ENCODE results near the gene SULF2.
"Not testable (repeated sequence)": the region's sequence is repeated elsewhere in the genome, so short reads cannot be mapped to it uniquely, and the experiment has no call there.

SULF2 gene

GRCh38 chr20:47785311-47785853 is at the start of gene SULF2:
Gene SULF2 (minus strand): TSS chr20:47785481. CDS start chr20:47757363, 28,118 bp downstream.
- no peak for DNase-seq (ENCODE audit: low read depth)

DNA sequence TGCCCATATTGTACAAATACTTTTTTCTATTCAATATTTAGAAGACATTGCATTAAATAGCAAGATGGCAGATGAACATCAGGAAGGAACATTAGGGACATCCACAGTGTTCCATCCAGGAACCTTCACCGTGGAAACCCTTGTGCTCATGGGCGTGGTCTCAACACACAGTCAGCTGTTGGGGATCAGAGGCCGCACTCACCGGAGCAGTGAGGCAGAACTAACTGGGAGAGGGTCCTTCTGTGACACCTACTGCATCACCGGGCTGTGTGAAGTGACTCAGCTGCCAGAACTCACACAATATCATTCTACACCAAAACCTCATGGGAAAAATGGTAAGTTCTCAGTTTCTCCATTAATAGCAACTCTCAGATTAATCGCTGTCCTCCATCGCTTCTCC is 46.4 kb upstream of the SULF2 start:
- not testable (repeated sequence) for DNase-seq (ENCODE audit: low read depth)

DNA sequence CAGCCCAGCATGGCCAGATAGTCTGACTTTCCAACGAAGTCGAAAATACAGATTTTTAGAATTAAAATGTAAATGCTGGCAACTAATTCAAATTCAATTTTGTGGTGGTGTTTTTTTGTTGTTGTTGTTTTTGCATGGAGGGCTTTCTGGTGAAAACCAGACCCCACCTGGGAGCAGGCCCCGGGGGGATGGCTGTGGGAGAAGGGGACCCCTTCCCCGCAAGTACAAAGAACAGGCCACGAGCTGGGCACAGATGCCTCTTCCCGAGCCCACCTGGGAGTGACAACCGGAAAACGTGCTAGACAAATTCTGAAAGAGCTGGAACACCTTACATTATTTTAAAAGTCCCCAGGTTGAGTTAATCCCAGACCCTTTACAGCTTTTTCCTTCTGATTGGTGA is 41.4 kb upstream of the SULF2 start:
- not testable (repeated sequence) for DNase-seq (ENCODE audit: low read depth)

DNA sequence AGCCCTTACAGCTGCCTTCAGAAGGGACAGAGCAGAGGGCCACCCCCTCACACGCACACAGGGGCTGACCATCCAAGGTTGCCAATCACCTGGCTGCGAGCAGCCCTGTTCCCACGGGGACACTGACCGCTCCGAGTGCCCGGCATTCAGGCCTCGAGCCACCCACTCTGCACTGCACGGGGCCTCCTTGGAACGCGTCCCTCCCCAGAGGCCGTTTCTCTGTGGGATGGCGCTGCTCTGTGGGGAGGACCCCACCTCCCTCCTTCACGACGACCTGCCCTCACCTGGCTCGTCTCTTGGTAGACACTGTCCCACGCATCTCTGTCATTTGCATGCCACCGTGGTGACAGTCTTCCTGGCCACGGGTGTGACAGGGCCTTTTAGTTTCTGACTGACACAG is 40.7 kb upstream of the SULF2 start:
- not testable (repeated sequence) for DNase-seq (ENCODE audit: low read depth)

DNA sequence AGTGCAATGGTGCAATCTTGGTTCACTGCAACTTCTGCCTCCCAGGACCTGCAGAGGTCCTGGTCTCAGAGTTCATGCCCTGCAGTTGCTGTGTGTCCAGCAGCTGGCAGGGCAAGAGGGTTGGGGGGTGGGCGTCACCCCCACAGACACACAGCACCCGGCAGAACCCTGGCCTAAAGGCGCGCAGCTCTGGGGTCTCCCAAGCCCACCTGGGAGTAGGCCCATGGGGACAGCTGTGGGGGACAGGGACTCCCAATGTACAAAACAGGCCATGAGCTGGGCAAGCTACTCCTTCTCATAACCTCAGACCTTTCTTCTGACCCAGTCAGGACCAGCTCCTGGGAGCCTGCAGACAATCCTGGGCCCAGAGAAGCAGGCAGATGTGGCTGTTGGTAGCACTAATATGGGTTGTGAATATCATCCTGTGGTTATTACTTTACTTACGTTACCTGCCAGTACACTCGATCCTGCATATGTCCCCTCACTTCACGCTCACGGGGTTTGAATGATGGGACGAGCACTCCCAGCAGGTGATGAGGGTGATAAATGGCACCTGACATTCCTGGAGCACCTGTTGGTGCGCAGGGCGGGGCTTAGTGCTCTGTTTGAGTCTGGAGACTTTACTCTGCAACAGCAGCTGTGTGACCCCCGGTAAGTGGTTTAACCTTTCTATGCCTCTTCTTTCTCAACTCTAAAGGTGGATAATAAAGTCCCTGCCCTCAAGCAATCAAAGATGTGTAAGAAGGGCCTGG is 39.9 kb upstream of the SULF2 start:
- DNase-seq (ENCODE audit: low read depth), result no peak

DNA sequence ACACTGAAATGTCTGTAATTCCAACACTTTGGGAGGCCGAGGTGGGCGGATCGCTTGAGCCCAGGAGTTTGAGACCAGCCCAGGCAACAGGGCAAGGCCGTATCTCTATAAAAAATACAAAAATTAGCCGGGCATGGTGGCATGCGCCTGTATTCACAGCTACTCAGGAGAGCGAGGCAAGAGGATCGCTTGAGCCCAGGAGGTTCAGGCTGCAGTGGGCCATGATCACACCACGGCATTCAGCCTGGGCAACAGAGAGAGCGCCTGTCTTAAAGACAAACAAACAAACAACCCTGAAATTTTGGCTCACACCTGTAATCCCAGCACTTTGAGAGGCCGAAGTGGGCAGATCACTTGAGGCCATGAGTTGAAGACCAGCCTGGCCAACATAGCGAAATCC is 38.7 kb upstream of the SULF2 start:
- DNase-seq (ENCODE audit: low read depth), result not testable (repeated sequence)

DNA sequence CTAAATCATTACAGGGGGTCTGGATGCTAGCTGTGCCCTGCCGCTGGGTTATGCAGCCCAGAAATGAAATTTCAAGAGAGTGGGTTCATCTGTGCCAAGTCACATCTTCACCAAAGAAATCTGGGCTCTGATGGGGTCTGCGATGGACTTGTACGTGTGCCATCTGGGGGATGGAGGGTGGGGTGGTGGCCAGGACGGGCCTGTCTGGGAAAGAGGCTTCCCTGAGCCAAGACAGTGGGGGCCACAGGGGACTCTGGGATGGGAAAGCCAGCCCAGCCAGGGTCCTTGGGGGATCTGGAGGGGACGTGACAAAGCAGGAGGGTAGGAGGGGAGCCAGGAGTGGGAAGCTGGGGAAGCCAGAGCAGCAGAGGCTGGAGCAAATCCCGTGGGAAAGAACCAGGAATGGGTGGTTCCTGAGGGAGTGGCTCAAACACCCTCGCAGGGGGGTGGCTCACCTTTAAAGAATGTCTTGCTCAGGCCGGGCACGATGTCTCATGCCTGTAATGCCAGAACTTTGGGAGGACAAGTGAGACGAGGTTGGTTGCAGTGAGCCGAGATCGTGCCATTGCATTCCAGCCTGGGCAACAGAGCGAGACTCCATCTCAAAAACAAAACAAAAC is 36.3 kb upstream of the SULF2 start:
- DNase-seq (ENCODE audit: low read depth), result no peak

- DNase-seq (ENCODE audit: low read depth), result no peak
Observed at GRCh38 chr20:47818996-47819609, 33.8 kb upstream of the SULF2 start.

DNA sequence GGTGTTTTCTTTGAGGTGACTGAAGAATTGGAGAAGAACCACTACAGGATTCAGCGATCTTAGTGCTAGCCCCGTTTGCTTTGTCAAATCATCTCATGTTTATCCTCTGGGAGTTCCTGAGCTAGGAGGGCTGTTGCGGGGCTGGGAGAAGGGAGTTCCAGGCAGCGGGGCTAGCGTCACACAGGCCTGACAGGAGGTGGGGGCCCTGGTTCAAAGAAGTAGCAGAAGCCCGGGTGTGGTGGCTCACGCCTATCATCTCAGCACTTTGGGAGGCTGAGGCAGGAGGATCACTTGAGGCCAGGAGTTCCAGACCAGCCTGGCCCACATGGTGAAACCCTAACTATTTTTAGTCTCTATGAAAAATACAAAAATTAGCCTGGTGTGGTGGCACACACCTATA is 33.2 kb upstream of the SULF2 start:
- DNase-seq (ENCODE audit: low read depth), result no peak

- no peak for DNase-seq (ENCODE audit: low read depth)
Observed at GRCh38 chr20:47818016-47818415, 32.7 kb upstream of the SULF2 start.

DNA sequence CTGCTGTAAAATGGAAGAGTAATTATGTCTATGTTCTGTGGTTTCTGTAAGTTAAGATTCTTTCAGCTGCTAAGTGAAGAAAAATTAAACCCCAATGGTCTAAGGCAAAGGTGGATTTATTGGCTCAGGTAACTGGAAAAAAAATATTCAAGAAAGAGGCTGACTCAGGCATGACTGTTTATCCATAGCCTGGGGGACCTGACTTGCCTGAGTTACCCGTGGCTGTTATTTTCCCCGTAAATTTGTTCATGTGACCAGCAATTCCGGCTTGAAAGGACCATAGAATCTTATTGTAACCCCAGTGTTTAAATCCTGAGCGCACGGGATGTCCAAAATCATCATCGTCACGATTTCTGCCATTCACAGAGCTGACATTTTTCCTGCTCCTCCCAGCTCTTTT is 32.3 kb upstream of the SULF2 start:
- no peak for DNase-seq (ENCODE audit: low read depth)

DNA sequence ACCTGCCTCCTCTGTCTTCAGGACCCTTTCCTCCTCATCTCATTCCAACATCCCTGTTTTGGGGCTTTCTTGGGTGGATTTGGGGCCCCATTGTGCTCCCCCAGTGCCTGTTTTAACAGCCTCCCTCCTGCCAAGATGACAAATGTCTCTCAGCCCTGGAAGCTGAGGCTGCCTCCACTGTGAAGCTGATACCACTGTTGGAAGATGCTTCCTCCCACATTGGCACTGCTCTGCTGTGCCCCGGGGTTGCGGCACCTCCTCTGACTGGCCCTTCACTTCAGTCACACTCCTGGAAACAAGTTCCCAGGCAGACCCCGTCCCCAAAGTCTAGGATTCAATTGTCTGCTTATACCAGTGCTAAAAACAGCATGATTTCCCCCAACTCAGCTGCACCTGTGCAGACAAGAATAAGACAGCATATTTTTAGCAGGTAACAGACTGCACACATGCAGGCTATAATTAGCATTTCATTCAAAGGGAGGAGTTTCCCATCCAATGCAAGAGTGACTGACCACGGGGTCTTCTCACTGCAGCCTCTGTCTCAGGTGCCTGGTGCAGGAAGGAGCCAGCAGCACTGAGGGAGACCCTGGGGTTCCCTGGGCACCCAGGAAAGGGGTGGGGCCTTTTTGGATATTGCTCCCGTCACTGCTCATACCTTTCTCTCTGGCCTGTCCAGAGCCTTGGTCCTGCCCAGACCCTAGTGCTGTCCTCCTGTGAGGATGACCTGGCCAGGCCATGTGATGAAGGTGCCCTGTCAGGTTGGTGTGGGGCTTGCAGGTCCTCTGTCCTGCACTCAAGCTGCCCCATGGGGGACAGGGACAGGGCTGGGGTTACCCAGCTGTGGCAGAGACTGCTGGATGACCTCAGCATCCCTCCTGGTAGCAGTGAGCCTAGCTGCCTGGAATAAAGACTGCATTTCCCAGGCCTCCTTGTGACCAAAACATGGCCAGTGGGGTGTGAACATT is 31.5 kb upstream of the SULF2 start:
- no peak for DNase-seq (ENCODE audit: low read depth)

- DNase-seq (ENCODE audit: low read depth), result no peak
Observed at GRCh38 chr20:47815866-47816265, 30.6 kb upstream of the SULF2 start.

DNA sequence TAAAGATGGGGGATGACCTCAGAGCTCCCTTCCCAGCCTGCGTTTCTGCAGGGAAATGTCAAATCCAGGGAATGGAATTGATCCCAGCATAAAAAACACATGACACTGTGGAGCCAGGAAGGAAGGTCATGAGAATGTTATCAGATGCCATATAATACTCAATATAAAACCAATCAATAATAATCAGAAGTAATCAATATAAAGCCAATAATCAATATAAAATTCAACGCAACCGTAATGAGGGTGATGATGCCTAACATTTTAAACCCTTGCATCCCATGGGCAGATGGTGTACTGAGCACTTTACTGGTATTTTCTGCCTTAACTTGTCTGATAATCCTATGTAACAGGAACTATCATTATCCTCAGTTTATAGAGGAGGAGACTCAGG is 30.1 kb upstream of the SULF2 start:
- no peak for DNase-seq (ENCODE audit: low read depth)

DNA sequence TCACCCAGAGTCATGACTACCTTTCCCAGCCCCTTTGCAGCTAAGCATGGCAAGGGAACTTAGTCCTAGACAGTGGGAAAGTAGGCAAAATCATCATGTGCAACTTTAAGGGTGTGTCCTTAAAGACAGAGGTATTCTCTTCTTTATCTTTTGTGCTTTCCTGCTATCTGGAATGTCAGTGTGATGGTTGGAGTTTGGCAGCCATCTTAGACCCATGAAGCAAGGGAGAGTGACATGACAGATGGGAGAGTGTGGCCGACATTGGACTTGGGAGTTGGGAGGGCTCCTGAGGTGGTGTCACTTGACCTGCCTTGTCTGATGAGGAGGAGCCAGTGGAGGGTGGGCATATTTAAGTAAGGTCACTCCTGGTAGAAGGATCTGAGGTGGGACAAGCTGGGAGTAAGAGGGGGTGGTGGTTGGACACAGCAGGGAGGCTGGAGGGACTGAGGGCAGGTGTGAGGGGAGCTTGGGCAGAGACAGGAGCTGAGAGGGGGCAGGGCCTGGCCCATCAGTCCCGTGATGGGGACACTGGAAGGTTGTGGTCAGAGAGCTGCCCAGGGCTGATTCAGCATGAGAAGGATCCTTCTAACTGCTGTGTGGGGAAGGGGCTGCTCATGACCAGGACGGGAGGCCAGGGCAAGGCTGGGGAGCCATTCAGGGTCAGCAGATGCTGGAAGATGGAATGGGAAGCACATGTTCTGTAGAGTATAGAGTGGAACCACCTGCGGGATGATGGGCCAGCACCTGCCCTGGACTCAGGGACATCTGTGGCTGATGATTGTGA is 29.5 kb upstream of the SULF2 start:
- DNase-seq (ENCODE audit: low read depth), result no peak

GRCh38 chr20:47810721-47811347 is 25.6 kb upstream of the SULF2 start:
- DNase-seq (ENCODE audit: low read depth), result no peak

GRCh38 chr20:47810116-47810677 is 24.9 kb upstream of the SULF2 start:
- no peak for DNase-seq (ENCODE audit: low read depth)

DNA sequence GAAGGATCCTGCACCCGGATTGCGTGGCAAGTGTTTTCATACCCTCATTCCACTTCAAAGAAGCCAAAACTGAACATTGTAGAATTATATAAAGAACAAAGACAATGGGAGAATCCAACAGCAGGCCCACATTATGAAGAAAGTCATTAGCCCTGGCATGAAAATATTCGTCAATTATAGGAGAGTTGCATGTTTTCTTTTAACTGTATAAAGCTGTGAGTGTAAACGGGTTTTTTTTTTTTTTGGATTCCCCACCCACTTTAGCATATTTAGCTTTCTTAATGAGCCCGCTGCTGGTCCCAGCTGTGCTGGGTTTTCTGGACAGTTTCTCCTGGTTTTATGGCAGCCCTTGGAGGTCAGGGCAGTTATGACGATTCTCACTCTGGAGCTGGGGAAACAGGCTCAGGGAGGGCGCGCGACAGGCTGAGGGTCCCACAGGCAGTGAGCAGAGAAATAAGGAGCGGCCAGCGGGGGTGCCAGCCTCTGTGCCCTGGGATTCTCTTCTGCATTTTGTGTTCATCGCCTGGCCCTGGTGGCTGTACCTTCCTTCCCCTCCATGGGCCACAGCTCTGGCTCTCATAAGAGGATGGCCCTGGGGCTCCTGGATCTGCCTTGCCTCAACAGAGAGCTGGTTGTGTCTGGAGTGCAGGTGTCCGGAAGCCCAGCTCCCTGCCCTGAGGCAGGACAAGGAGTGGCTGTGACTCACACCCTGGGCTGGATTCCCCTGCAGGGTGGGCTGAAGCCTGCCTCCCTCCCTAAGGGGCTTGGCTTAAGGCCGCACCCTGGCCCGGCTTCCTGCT is 24.1 kb upstream of the SULF2 start:
- DNase-seq (ENCODE audit: low read depth), result no peak

DNA sequence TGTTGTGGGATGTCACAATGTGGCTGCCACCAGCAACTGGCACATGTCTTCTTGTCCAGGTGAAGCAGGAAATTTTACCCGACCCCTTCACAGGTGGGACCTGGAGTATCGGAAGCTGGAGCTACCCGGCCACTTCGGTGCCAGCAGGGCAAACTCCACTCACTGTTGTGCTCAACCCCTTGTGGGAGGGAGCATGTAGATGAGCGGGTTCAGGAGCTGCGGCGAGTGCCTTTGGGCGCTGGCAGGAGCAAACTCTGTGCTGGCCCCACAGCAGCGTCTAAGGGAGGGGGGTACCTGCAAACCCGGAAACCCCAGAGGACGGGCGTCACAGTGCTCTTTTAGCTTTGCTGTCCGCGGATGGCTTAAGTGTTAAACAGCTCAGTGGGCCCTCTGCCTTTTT is 20.7 kb upstream of the SULF2 start:
- no peak for DNase-seq (ENCODE audit: low read depth)
